Stimulated activated CD8-positive, alpha-beta memory T cell treated with anti-CD3 and anti-CD28 coated beads, Interleukin-2, amount 100 ng/mL, for 1 hour (primary cell): Measurements from ENCODE around the gene TSKS.

ENCODE experiments used
- DNase-seq, 2 donors: peaks; one replicate each; pipeline ENCODE4 v3.0.0-alpha.2; 2020; ENCODE audit warnings: low read depth in 2 of 2

Gene TSKS

DNA sequence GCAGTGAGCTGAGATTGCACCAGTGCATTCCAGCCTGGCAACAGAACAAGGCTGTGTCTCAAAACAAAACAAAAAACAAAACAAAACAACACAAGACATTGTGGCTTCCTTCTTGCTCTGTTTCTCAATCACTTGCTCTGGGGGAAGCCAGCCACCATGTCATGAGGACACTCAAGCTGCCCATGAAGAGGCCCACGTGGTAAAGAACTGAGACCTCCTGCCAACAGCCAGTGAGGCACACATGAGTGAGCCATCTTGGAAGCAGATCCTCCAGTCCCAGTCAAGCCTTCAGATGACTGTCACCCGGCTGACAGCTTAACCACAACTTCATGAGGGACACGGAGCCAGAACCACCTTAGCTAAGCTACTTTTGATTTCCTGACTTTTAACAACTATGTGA, 47.0 kb downstream of the TSKS start:
- DNase-seq, result no peak

- DNase-seq, result no peak
Measured at GRCh38 chr19:49713236-49713845, 49.8 kb downstream of the TSKS start.

GRCh38 chr19:49712397-49712859, 50.7 kb downstream of the TSKS start:
- no peak for DNase-seq

GRCh38 chr19:49710372-49710951, 52.6 kb downstream of the TSKS start:
- no peak for DNase-seq

- DNase-seq, result no peak
Measured at GRCh38 chr19:49705919-49706318, 57.2 kb downstream of the TSKS start.

GRCh38 chr19:49704888-49705642, 58.0 kb downstream of the TSKS start:
- no peak for DNase-seq

DNA sequence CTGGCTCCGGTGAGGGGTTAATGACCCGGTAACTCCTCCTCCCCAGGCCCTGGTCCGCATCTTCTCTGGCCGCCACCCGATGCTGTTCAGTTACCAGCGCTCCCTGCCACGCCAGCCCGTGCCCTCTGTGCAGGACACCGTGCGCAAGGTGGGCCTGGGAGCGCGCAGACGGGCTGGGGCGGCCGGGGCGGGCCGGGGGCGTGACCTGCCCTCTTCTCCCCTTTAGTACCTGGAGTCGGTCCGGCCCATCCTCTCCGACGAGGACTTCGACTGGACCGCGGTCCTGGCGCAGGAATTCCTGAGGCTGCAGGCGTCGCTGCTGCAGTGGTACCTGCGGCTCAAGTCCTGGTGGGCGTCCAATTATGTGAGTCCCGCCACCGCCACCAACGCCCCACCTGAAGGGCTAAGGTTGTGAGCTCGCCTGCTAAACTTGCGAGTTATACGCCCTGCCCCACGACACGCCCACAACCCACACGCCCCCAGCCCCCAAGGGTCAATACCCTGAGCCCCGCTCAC, 61.8 kb downstream of the TSKS start:
- DNase-seq, result no peak

DNA sequence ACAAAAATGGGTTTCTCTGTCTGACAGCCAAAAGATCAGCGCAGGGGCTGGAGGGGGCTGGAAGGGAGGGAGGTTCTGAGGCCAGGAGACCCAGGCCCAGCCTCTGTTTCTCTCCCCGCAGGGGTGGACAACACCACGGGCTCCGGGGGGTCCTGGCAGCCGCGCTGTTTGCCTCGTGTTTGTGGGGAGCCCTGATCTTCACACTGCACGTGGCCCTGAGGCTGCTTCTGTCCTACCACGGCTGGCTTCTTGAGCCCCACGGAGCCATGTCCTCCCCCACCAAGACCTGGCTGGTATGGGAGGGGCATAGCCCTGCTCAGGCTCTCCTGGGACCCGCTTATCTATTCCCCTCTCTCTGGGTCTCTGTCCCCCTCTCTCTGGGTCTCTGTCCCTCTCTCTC, 62.5 kb downstream of the TSKS start:
- DNase-seq, result no peak

- DNase-seq, result no peak
Measured at GRCh38 chr19:49699364-49699763, 63.7 kb downstream of the TSKS start.

DNA sequence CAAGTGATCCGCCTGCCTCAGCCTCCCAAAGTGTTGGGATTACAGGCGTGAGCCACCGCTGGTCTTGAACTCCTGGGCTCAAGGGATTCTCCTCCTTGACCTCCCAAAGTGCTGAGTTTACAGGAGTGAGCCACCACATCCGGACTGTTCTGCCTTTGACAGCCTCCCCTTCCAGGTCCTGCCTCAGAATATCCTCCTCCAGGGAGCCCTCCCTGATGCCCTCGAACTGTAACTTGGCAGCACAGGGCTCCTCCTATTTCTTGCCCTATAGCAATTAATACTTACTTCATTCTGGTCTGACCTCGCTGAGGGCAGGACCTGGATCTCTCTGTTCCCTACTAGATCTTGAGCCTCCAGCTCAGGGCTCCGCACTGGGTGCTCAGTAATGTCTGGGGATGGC, 66.2 kb downstream of the TSKS start:
- no peak for DNase-seq

- DNase-seq, result no peak
Measured at GRCh38 chr19:49696115-49696514, 67.0 kb downstream of the TSKS start.

GRCh38 chr19:49692147-49692506, 71.0 kb downstream of the TSKS start:
- no peak for DNase-seq

- no peak for DNase-seq
Measured at GRCh38 chr19:49691243-49692146, 71.6 kb downstream of the TSKS start.

GRCh38 chr19:49690656-49691242, 72.4 kb downstream of the TSKS start, which contains the start of gene CPT1C:
Gene CPT1C (plus strand): TSS chr19:49691116. CDS start chr19:49692253, 1,137 bp downstream.
- DNase-seq, result peak in 1 of 2 donors; percentile 30

- no peak for DNase-seq
Measured at GRCh38 chr19:49690079-49690655, 72.9 kb downstream of the TSKS start.
